Endothelial cell of umbilical vein (primary cell): ENCODE results near the gene CDH23. TPM values are rescaled to one million over a fixed set of nuclear protein-coding genes. Genes with fewer than 3 reads are reported as not detected.

Experiments
- BruUV-seq: library from RNA; stranded (reverse); fragments of 400-500 nt; replicated peaks from 2 replicates; lab custom pipeline; 2021; lab: Mats Ljungman, UMichigan
- CTCF ChIA-PET: fragments of 300-600, 350-600 bp; sonication (Branson Sonifier 250); formaldehyde crosslinking; loops from one replicate; lab custom pipeline; 2021; ENCODE audit warnings: antibody characterized with exemption, inconsistent platforms; lab: Charles Lee
- POLR2A ChIA-PET: fragments of 300-600, 350-600 bp; sonication (Branson Sonifier 250); formaldehyde crosslinking; loops from one replicate; lab custom pipeline; 2021; ENCODE audit warnings: antibody characterized with exemption, inconsistent platforms; lab: Charles Lee
- DNase-seq: peaks from one replicate; pipeline ENCODE4 v3.0.0-alpha.2; 2011; ENCODE audit warnings: low read depth, low spot score
- FAIRE-seq: peaks from 2 replicates; lab custom pipeline; 2011; peaks lifted over from hg19 to GRCh38; lab: Jason Lieb, UNC
- H2AFZ ChIP-seq: 2 replicates; pipeline ENCODE4 v1.6.0; 2012; ENCODE audit warnings: low read depth, low read length, control low read depth, inconsistent platforms
- H3K27ac ChIP-seq: 2 replicates; pipeline ENCODE4 v1.5.1; 2011; ENCODE audit warnings: low read depth, mild to moderate bottlenecking, control low read depth, low read length, moderate library complexity; ENCODE audit not compliant: insufficient read depth
- H3K27me3 ChIP-seq, 2 experiments: 2 replicates each; pipeline versions ENCODE4 v1.6.0 to v1.6.1; 2011; ENCODE audit warnings: low read length in 2 of 2, mixed read lengths in 1 of 2; ENCODE audit not compliant: control insufficient read depth in 2 of 2, insufficient read depth in 2 of 2
- H3K36me3 ChIP-seq, 2 experiments: 2 replicates in 1 of 2; 3 replicates in 1 of 2; pipeline ENCODE4 v1.5.1; 2011; ENCODE audit warnings: low read length in 2 of 2, mild to moderate bottlenecking in 1 of 2, moderate library complexity in 1 of 2; ENCODE audit not compliant: control insufficient read depth in 2 of 2, insufficient read depth in 2 of 2; ENCODE audit errors: extremely low read depth in 1 of 2
- H3K4me1 ChIP-seq: 3 replicates; pipeline ENCODE4 v1.5.1; 2011; ENCODE audit warnings: mild to moderate bottlenecking, low read length; ENCODE audit not compliant: control insufficient read depth, insufficient read depth; ENCODE audit errors: extremely low read depth
- H3K4me2 ChIP-seq: 2 replicates; pipeline ENCODE4 v1.6.1; 2011; ENCODE audit warnings: low read length, control low read depth, mixed read lengths; ENCODE audit not compliant: insufficient read depth
- H3K4me3 ChIP-seq, 3 experiments: fragments of 200-600 bp in 1 of 3; sonication (generic), shearing (Covaris generic) in 1 of 3; replicated peaks in 1 of 3; 2 replicates each; pipeline ENCODE4 v1.5.1; 2011 to 2016; ENCODE audit warnings: control low read depth in 3 of 3, low read length in 3 of 3, mild to moderate bottlenecking in 2 of 3, inconsistent platforms in 1 of 3, low read depth in 1 of 3, moderate library complexity in 1 of 3; ENCODE audit not compliant: insufficient read depth in 1 of 3
- H3K79me2 ChIP-seq: 2 replicates; pipeline ENCODE4 v1.6.0; 2012; ENCODE audit warnings: low read length, inconsistent platforms; ENCODE audit not compliant: control insufficient read depth, insufficient read depth
- H3K9ac ChIP-seq: replicated peaks from 2 replicates; pipeline ENCODE3; 2011; ENCODE audit warnings: low read length, control low read depth; ENCODE audit not compliant: insufficient read depth; ENCODE audit errors: extremely low read depth
- H3K9me1 ChIP-seq: replicated peaks from 3 replicates; pipeline ENCODE4 v1.6.0; 2011; ENCODE audit warnings: mild to moderate bottlenecking, low read length; ENCODE audit not compliant: control insufficient read depth, insufficient read depth; ENCODE audit errors: extremely low read depth
- H3K9me3 ChIP-seq: replicated peaks from 2 replicates; pipeline ENCODE4 v1.5.1; 2012; ENCODE audit warnings: low read length, inconsistent platforms; ENCODE audit not compliant: control insufficient read depth, insufficient read depth
- H4K20me1 ChIP-seq: replicated peaks from 2 replicates; pipeline ENCODE3; 2011; ENCODE audit warnings: mild to moderate bottlenecking, low read length; ENCODE audit not compliant: control insufficient read depth, insufficient read depth; ENCODE audit errors: extremely low read depth
- EZH2 ChIP-seq: IDR thresholded peaks from 2 replicates; pipeline ENCODE4 v1.6.1; 2012; ENCODE audit warnings: borderline replicate concordance, low read depth, mild to moderate bottlenecking, moderate library complexity, low read length, inconsistent platforms; ENCODE audit not compliant: severe bottlenecking
- FOS ChIP-seq: IDR thresholded peaks from 2 replicates; pipeline ENCODE4 v1.6.1; 2011; ENCODE audit warnings: mild to moderate bottlenecking, low read length, moderate library complexity, borderline replicate concordance; ENCODE audit not compliant: insufficient read depth
- GATA2 ChIP-seq: IDR thresholded peaks from 2 replicates; pipeline ENCODE4 v1.7.0; 2011; ENCODE audit warnings: low read depth, mild to moderate bottlenecking, moderate library complexity, mixed read lengths, low read length; ENCODE audit not compliant: insufficient read length, insufficient read depth
- JUN ChIP-seq: IDR thresholded peaks from 2 replicates; pipeline ENCODE4 v1.6.1; 2011; ENCODE audit warnings: borderline replicate concordance, low read depth; ENCODE audit not compliant: insufficient read length, insufficient read depth
- MYC ChIP-seq: IDR thresholded peaks from one replicate; pipeline ENCODE4 v1.6.1; 2011; ENCODE audit warnings: mild to moderate bottlenecking, low read depth, low read length
- POLR2A ChIP-seq: IDR thresholded peaks from 2 replicates; pipeline ENCODE4 v1.6.1; 2012; ENCODE audit warnings: low read depth, mild to moderate bottlenecking, control low read depth, low read length
- POLR2AphosphoS5 ChIP-seq: IDR thresholded peaks from 2 replicates; pipeline ENCODE4 v1.6.1; 2012; ENCODE audit warnings: low read depth, mild to moderate bottlenecking, control low read depth, low read length, moderate library complexity; ENCODE audit not compliant: insufficient read depth
- dilution Hi-C: fragments of 300-500 bp; cut with MboI; formaldehyde crosslinking; loops from one replicate; pipeline ENCODE4 v1.15.0; 2019; ENCODE audit warnings: low sequenced_read_pairs; ENCODE audit not compliant: extremely low pct_ligation_motif_present
- intact Hi-C: fragments of 100-400 bp; cut with micrococcal nuclease; formaldehyde crosslinking; loops from one replicate; pipeline ENCODE4 v1.10.0; 2022
- polyA plus RNA-seq, 4 experiments: library from polyadenylated mRNA; depleted of rRNA in 3 of 4; stranded (reverse) in 3 of 4; unstranded in 1 of 4; fragments of >200 nt; gene quantifications; 2 replicates each; pipeline versions ENCODE4 v1.2.1 to v1.2.3, GENCODE V29; 2011 to 2012; ENCODE audit warnings: missing spikeins in 1 of 4
- total RNA-seq: library from RNA; stranded (reverse); gene quantifications from 2 replicates; pipeline ENCODE4 v1.2.3, GENCODE V29; 2021
- TF ChIP-seq, protein P1 (sequence below), 2 donors: IDR thresholded peaks; 1 replicate in 1 of 2; 2 replicates in 1 of 2; pipeline ENCODE4 v1.5.1; 2011; ENCODE audit warnings: low read length in 2 of 2, mild to moderate bottlenecking in 2 of 2, moderate library complexity in 2 of 2, control low read depth in 1 of 2, inconsistent platforms in 1 of 2, low read depth in 1 of 2; ENCODE audit not compliant: insufficient read depth in 1 of 2; ENCODE audit errors: extremely low read depth in 1 of 2
- TF ChIP-seq, protein P2 (sequence below): IDR thresholded peaks from 2 replicates; pipeline ENCODE4 v1.6.1; 2011; ENCODE audit not compliant: insufficient read depth, insufficient read length

Gene CDH23
- total and polyA plus RNA-seq, 2 donors (not counting 3 experiments of a cell fraction or from before 2014, with no cell fraction given) = not detected

DNA sequence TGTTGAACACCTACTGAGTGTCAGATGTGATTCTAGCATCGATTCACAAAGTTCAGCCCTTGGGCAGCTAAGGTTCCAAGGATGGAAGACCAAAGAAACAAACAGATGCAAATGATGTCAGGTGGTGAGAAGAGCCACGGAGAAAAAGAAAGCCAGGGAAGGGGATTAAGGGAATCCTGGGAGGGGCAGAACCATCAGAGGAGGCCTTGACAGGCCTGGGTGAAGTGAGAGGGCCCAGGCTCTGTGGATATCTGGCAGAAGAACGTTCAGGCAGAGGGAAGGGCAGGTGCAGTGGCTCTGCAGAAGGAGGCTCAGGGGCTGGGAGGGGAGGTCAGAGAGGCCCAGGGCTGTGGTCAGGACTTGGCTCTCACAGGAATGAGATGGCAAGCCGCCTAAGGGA is 232.4 kb downstream of the CDH23 start:
- no peak overlapping the region for H3K4me2 ChIP-seq
- CTCF ChIA-PET = no interaction called here

More for the DNA sequence above, 232.4 kb downstream of the CDH23 start:
- intact Hi-C loops = no loop called here
- no peaks in the 10 kb centered on the region for H3K9me1 ChIP-seq
- no peaks in the 10 kb centered on the region for H3K9me3 ChIP-seq
- no peak overlapping the region for H3K27ac ChIP-seq
- H4K20me1 ChIP-seq = no peaks in the 10 kb centered on the region
- H3K27me3 ChIP-seq = peaks cover 3 to 4% of the 10 kb centered on the region in 2 experiments
- H3K36me3 ChIP-seq = no peaks in the 10 kb centered on the region
- FAIRE-seq (no peak), DNase-seq (no peak)
- H2AFZ ChIP-seq = no peak overlapping the region
- BruUV-seq = no TSS peak
- H3K4me1 ChIP-seq = no peaks in the 10 kb centered on the region
- H3K4me3 ChIP-seq = no peak overlapping the region
- dilution Hi-C loops = no loop called here
- TF ChIP-seq POLR2A = no peak
- TF ChIP-seq FOS = no peak
- TF ChIP-seq MYC = no peak
- no peak for TF ChIP-seq JUN
- no peak for TF ChIP-seq GATA2
- TF ChIP-seq EZH2 = no peak
- TF ChIP-seq POLR2AphosphoS5 = no peak
- TF ChIP-seq, protein P1, sequence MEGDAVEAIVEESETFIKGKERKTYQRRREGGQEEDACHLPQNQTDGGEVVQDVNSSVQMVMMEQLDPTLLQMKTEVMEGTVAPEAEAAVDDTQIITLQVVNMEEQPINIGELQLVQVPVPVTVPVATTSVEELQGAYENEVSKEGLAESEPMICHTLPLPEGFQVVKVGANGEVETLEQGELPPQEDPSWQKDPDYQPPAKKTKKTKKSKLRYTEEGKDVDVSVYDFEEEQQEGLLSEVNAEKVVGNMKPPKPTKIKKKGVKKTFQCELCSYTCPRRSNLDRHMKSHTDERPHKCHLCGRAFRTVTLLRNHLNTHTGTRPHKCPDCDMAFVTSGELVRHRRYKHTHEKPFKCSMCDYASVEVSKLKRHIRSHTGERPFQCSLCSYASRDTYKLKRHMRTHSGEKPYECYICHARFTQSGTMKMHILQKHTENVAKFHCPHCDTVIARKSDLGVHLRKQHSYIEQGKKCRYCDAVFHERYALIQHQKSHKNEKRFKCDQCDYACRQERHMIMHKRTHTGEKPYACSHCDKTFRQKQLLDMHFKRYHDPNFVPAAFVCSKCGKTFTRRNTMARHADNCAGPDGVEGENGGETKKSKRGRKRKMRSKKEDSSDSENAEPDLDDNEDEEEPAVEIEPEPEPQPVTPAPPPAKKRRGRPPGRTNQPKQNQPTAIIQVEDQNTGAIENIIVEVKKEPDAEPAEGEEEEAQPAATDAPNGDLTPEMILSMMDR (IDR thresholded peaks at IDR 0.05; ENCODE audit: extremely low read depth in 1 of 2, insufficient read depth in 1 of 2, low read depth in 1 of 2, low read length in 2 of 2) = no peak
- TF ChIP-seq, protein P2, sequence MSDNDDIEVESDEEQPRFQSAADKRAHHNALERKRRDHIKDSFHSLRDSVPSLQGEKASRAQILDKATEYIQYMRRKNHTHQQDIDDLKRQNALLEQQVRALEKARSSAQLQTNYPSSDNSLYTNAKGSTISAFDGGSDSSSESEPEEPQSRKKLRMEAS = no peak
- no peak overlapping the region for H3K9ac ChIP-seq
- POLR2A ChIA-PET = no interaction called here
- H3K79me2 ChIP-seq = no peaks in the 10 kb centered on the region
